HFF-Myc (cell line): Measurements from ENCODE around the gene TANGO2.
"Not testable (repeated sequence)": the region's sequence is repeated elsewhere in the genome, so short reads cannot be mapped to it uniquely, and the experiment has no call there.

ENCODE experiments used
- DNase-seq: peaks from one replicate; pipeline ENCODE4 v3.0.0-alpha.2; 2011; ENCODE audit warnings: low read depth; ENCODE audit errors: extremely low read depth
- H3K4me3 ChIP-seq: replicated peaks from 2 replicates; pipeline ENCODE4 v1.5.1; 2011; ENCODE audit warnings: low read depth, mild to moderate bottlenecking, control low read depth, low read length
- CTCF ChIP-seq: IDR thresholded peaks from 2 replicates; pipeline ENCODE4 v1.5.1; 2012; ENCODE audit warnings: mild to moderate bottlenecking, low read depth, low read length, control low read depth; ENCODE audit errors: missing control alignments

The TANGO2 gene

GRCh38 chr22:20064545-20065262 lies 43.8 kb downstream of the TANGO2 start:
- TF ChIP-seq CTCF, result no peak
- DNase-seq, result no peak
- H3K4me3 ChIP-seq, result no peak overlapping the region

- no peak for TF ChIP-seq CTCF
- no peak overlapping the region for H3K4me3 ChIP-seq
- no peak for DNase-seq
Observed at GRCh38 chr22:20065896-20066616, 45.1 kb downstream of the TANGO2 start.

- no peak overlapping the region for H3K4me3 ChIP-seq
- no peak for DNase-seq
- no peak for TF ChIP-seq CTCF
Observed at GRCh38 chr22:20066617-20067383, 45.9 kb downstream of the TANGO2 start.

- not testable (repeated sequence) for DNase-seq, H3K4me3 ChIP-seq
Observed at GRCh38 chr22:20067384-20067682, 46.4 kb downstream of the TANGO2 start.

- H3K4me3 ChIP-seq, result no peak overlapping the region
- no peak for TF ChIP-seq CTCF
- DNase-seq, result no peak
Observed at GRCh38 chr22:20068640-20069039, 47.7 kb downstream of the TANGO2 start.

DNA sequence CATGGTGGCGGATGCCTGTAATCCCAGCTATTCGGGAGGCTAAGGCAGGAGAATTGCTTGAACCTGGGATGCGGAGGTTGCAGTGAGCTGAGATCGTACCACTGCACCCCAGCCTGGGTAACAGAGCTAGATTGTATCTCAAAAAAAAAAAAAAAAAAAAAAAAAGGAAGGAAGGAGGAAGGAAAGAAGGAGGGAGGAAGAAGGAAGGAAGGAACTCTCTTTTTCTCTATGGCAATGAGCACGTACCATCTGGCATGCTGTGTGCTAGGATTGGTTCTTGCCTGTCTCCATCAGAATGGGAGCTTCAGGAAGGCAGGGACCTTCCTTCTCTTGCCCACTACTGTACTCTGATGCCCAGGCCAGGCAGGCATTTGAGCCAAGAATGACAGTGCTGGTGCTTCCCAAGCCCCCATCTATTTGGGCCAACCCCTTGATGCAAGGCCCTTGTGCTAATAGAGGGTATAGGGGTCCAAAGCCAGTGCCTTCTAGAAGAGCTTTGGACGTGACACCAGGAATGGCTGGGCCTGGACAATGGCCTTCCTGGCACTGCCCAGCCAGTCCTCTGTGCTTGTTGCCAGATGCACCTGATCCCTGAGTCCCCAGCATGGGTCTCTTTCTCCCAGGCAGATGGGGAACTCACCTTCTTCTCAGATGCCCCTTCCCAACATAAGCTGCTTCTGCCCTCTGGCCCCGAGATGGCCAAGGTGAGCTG lies 48.6 kb downstream of the TANGO2 start:
- DNase-seq, result no peak
- TF ChIP-seq CTCF, result no peak
- no peak overlapping the region for H3K4me3 ChIP-seq
